Kidney (tissue), 14 donors: ENCODE measurements around the gene CCDC197. TPM values are rescaled to one million over a fixed set of nuclear protein-coding genes. Genes with fewer than 3 reads are reported as not detected.
A peak's percentile ranks its signal among the peaks of the same experiment; 100 is the strongest.

ENCODE experiments used
- DNase-seq, 5 donors: peaks; one replicate each; pipeline ENCODE4 v3.0.0-alpha.2; 2013 to 2020
- FAIRE-seq: peaks from 2 replicates; lab custom pipeline; 2012; peaks lifted over from hg19 to GRCh38; lab: Jason Lieb, UNC
- H3K27ac ChIP-seq, 2 donors: one replicate each; pipeline ENCODE4 v1.7.0; 2013; ENCODE audit warnings: low read depth in 2 of 2, low read length in 2 of 2, inconsistent platforms in 1 of 2
- H3K27me3 ChIP-seq: one replicate; pipeline ENCODE4 v1.7.1; 2013; ENCODE audit warnings: low read length, inconsistent platforms; ENCODE audit not compliant: control insufficient read depth, insufficient read depth
- H3K36me3 ChIP-seq, 3 donors: one replicate each; pipeline versions ENCODE4 v1.7.0 to v1.7.1; 2013; ENCODE audit warnings: low read length in 3 of 3, control low read depth in 1 of 3, inconsistent platforms in 1 of 3; ENCODE audit not compliant: insufficient read depth in 3 of 3, control insufficient read depth in 2 of 3
- H3K4me1 ChIP-seq, 3 donors: one replicate each; pipeline versions ENCODE4 v1.7.0 to v1.7.1; 2013; ENCODE audit warnings: low read length in 3 of 3, inconsistent platforms in 1 of 3, low read depth in 1 of 3; ENCODE audit not compliant: control insufficient read depth in 2 of 3, insufficient read depth in 2 of 3
- H3K4me3 ChIP-seq, 3 donors: one replicate each; pipeline versions ENCODE4 v1.7.0 to v1.8.1; 2013; ENCODE audit warnings: low read length in 3 of 3, control low read depth in 1 of 3, inconsistent platforms in 1 of 3
- H3K9ac ChIP-seq, 3 donors: one replicate each; pipeline versions ENCODE4 v1.7.0 to v1.7.1; 2013; ENCODE audit warnings: low read length in 3 of 3, control low read depth in 1 of 3, inconsistent platforms in 1 of 3
- H3K9me3 ChIP-seq, 3 donors: one replicate each; pipeline versions ENCODE4 v1.7.0 to v1.7.1; 2013; ENCODE audit warnings: low read length in 3 of 3, control low read depth in 1 of 3, inconsistent platforms in 1 of 3; ENCODE audit not compliant: control insufficient read depth in 2 of 3, insufficient read depth in 1 of 3
- CTCF ChIP-seq: IDR thresholded peaks from 3 replicates; pipeline ENCODE4 v1.5.1; 2012; ENCODE audit warnings: mild to moderate bottlenecking, moderate library complexity, borderline replicate concordance; ENCODE audit not compliant: insufficient read depth; ENCODE audit errors: extremely low read depth
- intact Hi-C: fragments of 100-400 bp; cut with DNase I; formaldehyde crosslinking; loops from one replicate; pipeline ENCODE4 v1.11.1; 2022
- polyA plus RNA-seq: library from polyadenylated mRNA; stranded (reverse); fragments of 350-450 nt; fragmentation: Illumina TruSeq; extraction: RNeasy Lipid Tissue Mini Kit (QIAGEN cat#74804); gene quantifications from one replicate; pipeline ENCODE4 v1.2.3, GENCODE V29; 2014; ENCODE audit warnings: low read depth, low replicate concordance; ENCODE audit not compliant: insufficient read depth
- total RNA-seq: library from RNA; stranded (reverse); fragmentation: NEBNext Ultra II Directional; extraction: Animal tissue kit (Norgen Biotek cat#: 25700); gene quantifications from one replicate; pipeline ENCODE4 v1.2.1, GENCODE V29; 2021
- donor health status: control.
- donor health status: control.
- donor health status: control.
- donor health status: control.
- donor health status: control.
- donor health status: DM: yes; HTN: yes; CAD: no.
- donor health status: Normal renal cell carcinoma (clear cell type).

CCDC197 gene
- total and polyA plus RNA-seq, 2 donors from 2014 or later: not detected

GRCh38 chr14:94043756-94044475, 46.8 kb downstream of the CCDC197 start:
- Histone ChIP-seq H3K36me3 (peaks cover 0 to 26% (median 21%) of the 10 kb centered on the region in 3 donors), H3K4me3 (no peak overlapping the region), H3K9ac (no peak overlapping the region), H3K9me3 (no peaks in the 10 kb centered on the region), H3K27ac (no peak overlapping the region), H3K4me1 (no peaks in the 10 kb centered on the region), H3K27me3 (no peaks in the 10 kb centered on the region)
- no peak for TF ChIP-seq CTCF
- intact Hi-C loops: no loop called here
- peak in 1 of 5 donors; percentile 20 for DNase-seq
- no peak for FAIRE-seq

GRCh38 chr14:94044476-94045091, 47.5 kb downstream of the CCDC197 start:
- intact Hi-C loops: no loop called here
- Histone ChIP-seq H3K9ac (no peak overlapping the region), H3K9me3 (no peaks in the 10 kb centered on the region), H3K36me3 (peaks cover 0 to 33% (median 26%) of the 10 kb centered on the region in 3 donors), H3K4me3 (no peak overlapping the region), H3K27ac (no peak overlapping the region), H3K4me1 (no peaks in the 10 kb centered on the region), H3K27me3 (no peaks in the 10 kb centered on the region)
- DNase-seq: peak in 1 of 5 donors; percentile 20
- no peak for TF ChIP-seq CTCF
- FAIRE-seq: no peak

GRCh38 chr14:94045101-94045500, 48.0 kb downstream of the CCDC197 start:
- Histone ChIP-seq H3K36me3 (peaks cover 3 to 38% (median 29%) of the 10 kb centered on the region in 3 donors), H3K27me3 (no peaks in the 10 kb centered on the region), H3K4me3 (no peak overlapping the region), H3K27ac (no peak overlapping the region), H3K4me1 (peaks cover 0 to under 1% (median 0%) of the 10 kb centered on the region in 3 donors), H3K9me3 (no peaks in the 10 kb centered on the region), H3K9ac (no peak overlapping the region)
- FAIRE-seq: no peak
- intact Hi-C loops: no loop called here
- no peak for TF ChIP-seq CTCF
- DNase-seq: peak in 1 of 5 donors; percentile 15
